DMS53 (cell line): Measurements from ENCODE around the gene CXCR6.

ENCODE experiments used
- DNase-seq: peaks from one replicate; lab custom pipeline; 2025; lab: John Stamatoyannopoulos, UW

Gene CXCR6

DNA sequence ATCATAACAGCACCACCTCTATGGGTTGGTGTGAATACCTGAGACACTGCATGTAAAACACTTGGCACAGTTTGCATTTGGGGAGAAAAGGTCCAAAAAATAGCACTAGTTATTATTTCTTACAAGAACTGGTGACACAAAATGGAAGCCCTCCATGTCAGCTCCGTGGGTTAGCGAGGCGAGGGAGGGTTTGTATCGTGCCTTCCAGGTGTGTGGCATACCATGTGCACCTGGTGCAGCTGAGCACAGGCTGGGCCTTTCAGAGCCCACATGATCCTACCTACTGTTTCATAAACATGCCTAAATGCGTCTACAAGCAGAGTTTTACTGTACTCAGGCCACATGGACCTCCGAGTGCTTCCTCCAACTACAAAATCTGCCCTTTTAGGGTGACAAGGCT lies 5.6 kb downstream of the CXCR6 start:
- DNase-seq, result no peak

DNA sequence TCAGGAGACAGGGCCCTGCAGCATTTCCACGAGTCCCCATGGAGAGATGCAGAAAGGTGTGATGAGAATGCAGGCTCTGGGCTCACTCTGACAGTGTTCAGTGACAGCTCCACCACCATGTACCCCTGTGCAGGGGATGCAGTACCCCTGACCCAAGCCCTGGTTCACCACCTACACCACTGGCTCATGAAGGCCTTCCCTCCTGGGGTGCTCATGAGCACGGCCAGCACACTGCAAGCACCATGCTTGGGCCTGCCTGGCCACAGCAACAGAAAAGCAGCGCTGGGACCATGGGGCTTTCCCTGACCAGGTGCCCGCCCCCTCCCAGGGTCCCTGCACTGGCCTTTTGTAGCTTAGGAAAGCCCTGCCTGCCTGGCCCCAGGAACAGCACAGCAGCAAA lies 6.2 kb downstream of the CXCR6 start:
- DNase-seq, result no peak

DNA sequence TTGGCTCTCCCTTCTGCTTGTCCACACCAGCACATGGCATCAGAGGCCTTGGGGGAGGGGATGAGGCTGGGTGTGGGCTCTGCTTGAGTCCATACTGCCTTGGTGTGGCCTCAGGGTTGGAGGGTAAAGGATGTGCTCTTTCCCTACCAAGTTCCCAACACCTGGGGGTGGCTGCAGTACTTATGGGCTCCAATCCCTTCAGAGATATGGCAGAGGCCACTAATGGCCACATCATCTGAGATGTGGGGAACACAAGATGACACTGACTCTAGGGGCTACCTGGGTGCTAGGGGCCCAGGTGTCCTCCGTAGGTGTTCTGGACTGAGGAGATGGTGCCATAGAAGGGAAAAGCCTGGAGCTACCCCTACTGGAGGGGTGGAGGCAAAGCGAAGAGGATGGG lies 6.9 kb downstream of the CXCR6 start:
- DNase-seq, result no peak

DNA sequence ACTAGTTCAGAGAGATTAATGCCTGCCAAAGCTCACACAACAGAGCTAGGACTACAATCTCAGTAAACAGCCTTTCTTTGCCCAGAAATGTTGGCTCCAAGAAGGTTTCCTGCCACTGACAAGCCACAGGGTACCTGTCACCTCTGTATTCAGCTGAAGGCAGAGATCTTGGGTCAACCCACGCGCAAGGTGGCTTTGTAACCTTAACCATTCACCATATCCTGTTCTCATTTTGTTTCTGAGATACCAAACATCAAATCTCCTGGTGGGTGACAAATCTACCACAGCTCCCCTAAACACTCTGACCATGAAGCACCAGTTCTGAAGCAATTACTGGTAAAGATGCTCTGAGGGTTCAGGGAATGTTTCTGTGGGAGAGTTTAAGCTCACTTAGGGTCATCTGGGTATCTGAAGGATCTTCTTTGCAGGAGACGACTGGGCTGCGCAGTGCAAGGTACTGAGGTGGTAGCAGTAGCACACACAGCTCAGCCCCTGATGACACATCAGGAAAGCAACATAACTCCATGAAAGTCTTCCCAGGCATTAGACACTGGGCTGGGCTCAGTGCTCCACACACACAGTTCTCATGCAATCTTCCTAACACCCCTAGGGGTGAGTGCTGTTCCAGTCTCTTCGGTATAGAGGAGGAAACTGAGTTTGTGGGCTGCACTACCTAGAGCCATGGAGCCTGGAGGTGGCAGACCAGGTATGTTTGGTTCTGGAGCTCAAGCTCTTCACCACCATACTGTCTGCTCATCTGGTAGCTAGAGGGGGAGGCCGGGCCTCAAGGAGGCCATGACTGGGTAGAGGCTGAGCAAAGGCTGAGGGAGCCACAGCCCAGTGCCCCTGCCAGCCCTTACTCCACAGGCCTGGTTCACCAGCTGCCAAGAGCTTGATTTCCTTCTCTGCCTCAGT lies 7.7 kb downstream of the CXCR6 start:
- no peak for DNase-seq

DNA sequence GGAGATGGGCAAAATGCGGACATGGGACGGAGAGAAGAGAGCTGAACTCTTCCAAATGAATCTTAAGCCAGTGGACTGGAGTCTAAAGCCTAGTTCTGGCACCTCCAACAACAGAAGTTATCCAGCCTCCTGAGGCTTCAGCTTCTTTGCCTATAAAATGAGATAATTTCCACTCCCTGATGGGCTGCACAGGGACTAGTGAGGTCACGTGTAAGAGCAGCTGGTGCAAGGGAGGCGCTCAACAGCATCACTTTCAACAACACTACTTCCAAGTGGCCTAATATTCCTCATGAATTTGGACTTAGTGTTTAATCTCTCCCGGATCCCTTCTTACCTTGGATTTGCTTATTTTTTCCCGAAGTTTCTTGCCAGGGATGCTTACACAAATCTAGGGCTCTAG lies 8.7 kb downstream of the CXCR6 start:
- DNase-seq, result no peak

DNA sequence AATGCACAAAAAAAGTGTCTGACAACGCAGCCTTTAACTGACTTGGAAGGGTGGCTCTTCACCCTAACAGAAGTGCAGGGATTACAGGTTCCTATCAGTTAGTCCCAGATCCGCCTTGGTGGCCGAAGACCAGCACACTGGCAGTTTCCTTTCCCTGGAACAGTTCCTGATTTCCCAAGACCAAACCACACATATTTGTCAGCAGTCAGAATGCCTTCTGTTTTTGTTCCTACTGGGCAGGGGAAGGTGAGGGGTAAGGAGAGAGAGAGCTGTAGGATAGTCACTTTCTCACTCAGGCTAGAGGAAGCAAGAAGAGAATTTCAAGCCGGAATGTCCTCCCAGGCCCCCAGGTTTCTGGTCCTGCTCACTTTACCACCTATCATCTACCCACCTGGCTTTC lies 9.2 kb downstream of the CXCR6 start:
- no peak for DNase-seq

DNA sequence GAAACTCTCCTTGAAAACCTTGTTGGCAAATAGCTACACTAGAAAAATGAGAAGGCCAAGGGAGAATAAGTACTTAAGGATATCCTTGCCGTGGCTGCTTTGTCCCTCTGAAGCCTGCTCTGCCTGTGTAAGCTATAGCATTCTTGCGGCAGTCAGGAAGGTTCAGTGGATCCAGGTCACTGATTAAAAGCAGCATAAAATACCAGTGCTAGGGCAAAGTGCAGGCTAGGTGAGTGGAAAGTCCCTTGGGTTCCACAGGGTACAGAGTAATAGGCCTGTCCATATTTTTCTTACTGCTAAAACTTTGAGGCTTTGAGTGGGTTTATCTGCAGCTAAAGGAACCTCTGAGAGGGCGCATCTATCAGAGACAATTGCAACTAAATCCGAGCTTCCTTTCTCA lies 10.3 kb downstream of the CXCR6 start:
- DNase-seq, result no peak

DNA sequence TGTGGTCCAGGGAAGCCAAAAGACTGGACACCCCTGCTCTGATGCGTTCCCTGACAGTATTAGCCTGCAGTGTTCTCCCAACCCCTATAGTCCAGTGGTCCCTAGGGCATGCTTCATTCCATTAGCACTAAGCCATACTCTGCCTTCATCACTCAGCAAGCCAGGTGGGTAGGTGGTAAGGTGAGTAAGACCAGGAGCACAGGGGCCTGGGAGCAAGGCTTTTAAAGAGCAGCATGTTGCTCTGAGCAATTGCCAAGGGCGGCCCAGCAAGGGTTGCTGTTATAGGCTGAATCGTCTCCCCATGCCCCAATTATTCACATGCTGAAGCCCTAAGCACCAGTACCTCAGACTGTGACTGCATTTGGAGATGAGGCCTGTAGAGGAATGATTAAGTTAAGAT lies 11.0 kb downstream of the CXCR6 start:
- no peak for DNase-seq

DNA sequence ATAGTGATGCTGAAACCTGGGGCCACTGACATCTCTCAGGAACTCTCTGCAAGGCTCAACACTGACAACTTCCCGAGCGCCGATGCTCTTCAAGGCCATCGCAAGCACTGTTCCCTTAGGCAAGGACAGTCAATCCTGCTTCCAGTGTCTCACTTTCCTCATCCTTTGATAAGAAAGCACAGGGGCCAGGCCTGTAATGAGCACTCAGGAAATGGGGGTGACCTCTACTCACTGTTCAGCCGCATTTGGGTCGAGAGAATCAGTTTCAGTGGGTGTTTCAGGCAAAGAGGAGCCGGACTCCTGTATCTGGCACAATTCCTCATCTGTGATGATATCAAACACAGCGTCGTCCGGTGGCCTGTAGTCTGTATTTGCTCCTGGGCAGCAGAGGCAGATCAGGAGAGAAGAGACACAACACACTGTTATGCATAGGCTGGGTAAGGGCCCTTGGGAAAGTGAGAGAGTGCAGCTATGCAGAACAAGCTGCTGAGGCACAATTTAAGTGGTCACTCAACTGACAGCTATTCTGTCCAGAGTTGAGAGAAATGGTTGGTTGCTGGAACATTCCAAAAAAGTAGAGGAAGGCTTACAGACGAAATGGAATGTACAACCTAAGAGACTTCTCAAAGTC lies 11.9 kb downstream of the CXCR6 start:
- no peak for DNase-seq

DNA sequence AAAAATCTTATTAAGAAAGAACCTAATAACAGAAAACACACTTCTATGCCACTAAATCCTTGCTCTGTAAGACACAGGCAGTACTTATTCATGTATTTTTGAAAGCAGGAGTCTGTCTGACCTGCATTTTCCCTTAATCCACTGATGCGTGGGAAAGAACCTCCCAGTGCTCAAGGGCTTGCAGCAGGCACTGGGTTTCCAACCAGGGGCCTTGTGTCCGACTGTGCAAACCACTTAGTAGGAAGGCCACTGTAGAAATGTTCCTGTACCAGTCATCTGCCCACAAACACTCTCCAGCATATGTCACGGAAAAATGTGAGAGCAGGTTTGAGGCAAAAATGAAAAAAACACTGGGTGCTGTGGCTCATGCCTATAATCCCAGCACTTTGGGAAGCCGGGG lies 12.4 kb downstream of the CXCR6 start:
- DNase-seq, result no peak

DNA sequence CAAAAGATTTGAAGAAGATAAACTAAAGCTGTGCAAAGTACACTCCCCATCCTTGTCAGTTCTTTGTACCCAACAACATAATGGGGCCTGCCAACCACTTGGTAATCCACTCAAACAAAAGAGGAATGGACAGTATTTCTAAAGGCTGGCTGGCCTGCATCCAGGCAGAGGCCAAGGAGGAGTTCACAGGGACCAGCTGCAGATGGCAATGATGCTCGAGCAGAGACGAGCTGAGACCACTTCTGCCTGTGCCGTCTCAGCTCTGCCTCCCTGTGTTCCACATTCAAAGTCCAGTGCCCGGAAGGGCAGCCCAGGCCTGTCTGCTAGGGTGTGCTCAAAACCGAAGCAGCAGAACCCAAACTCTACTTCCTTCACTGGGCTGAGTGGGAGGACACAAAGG lies 14.3 kb downstream of the CXCR6 start:
- no peak for DNase-seq

DNA sequence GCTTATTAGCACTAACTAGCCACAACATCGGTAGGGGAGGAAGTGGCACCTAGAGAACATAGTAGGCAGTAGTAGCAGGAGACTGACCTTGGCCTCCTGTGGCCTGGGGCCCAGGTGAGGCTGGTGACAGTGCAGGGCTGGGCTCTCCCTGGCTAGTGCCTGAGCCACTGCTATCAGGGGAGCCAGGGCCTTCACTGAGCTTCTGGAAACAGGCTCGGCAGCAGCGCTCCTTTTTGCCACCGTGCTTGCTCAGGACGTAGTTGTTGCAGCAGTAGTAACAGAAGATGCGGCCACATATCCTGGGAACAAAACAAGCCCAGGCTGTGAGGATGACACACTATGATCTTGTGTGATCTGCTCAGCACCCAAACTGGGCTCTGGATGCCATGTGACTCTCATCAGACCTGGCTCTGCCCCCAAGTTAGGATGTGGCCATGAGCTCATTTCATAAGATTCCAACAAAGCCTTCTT lies 15.1 kb downstream of the CXCR6 start:
- no peak for DNase-seq

DNA sequence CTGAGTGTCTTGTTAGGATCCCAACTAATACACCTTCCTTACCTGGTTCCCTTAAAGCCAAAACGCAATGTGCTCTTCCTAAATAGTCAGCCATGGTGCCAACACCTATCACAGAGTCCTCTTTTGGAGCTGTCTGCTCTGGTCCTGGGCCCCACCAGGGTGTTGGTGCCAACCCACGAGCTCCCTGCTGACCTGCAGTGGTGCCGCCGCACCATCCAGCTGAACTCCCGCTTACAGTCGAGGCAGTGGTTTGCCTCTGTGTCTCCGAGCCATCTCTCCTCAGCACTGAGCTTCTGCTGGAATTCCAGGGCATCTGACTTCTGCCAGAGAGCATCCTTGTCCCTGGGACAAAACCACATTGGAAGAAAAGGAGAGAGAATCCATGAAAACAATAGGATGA lies 15.9 kb downstream of the CXCR6 start:
- DNase-seq, result no peak

DNA sequence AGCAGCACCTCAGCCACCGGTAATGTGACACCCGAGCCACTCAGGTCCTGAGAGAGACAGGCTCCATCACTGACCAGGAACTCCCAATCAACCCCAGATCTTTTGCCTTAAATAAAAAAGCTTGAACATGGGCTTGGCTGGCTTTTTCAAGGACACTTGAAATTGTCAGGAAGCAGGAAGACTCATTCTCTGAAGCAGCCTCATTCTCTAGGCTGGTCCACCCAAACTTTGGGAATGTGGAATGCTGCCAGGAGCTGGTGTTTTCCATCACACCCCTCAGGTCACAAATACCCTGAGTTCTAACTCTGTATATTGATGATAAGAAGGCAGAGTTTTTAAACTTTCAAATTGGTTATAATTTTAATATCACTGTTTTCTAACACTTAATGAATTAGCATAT lies 17.0 kb downstream of the CXCR6 start:
- no peak for DNase-seq

DNA sequence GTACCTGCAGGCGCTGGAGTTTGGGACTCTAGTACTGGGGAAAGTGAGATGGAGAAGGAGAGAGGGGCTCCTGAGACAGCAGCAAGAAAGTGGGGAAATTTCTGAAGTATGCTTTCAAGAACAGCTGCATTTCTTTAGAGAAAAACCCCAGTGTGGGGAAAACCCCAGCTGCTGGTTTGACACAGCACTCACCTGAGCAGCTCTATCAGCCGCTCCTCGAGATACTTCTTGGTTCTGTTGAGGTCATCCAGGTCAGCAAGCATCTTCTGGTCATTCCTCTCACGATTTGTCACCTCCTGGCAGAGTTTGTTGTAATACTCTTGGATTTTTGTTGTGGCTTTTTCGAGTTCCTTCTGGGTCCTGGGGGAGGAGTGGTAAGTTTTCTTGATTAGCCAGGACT lies 18.8 kb downstream of the CXCR6 start:
- DNase-seq, result no peak

DNA sequence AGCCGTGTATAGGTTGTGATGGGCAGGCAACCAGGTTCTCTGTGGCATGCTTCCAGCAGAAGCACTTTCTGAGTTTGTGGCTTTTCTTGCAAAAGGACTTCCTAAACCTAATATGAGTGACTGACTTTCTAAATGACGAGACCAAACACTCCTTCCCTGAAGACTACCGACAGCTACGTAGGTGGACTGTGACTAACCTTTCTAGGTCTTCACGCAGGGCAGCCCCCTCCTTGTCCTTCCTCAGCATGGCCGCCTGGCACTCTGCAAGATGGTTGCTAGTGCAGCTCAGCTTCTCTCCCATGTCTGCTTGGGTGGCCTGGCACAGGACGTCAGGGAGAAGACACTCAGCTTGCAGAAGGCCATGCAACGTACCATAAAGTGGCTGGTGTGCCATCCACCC lies 20.9 kb downstream of the CXCR6 start:
- no peak for DNase-seq

DNA sequence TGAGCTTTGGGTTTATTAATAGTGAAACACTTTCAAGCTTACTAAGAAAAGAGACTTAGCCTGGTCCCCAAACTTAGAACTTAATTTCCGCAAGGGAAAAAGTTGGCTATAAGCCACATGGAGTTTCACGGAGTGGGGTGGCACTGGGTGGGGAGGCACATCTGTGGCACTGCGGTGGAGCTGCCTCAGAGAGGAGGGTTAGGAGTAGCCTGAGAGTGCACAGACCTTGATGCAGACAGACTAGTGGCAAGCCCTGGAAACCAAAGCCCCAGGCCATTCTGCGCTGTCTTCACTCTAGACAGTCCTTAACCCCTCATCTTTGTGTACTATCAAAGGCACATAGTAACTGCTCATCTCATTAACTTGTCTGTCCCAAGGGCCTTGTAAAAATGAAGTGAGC lies 22.0 kb downstream of the CXCR6 start:
- DNase-seq, result no peak

DNA sequence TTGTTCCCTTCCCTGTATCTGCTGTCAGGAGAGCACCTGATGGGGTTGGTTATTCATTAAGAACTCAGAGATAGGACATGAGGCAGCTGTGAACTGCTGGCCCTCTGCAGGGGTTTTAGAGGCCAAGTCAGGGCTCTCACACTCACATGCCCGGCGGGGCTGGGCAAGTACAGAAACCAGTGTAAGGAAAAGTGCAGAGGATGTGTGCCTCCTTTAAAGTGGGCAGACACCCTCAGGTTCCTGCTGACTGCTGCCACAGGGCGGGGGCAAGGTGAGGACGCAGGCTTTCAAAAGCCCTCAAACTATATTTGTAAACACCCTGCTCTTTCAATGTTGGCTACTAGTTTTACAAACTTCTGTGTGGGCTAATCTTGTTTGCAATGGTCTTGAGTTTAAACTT lies 22.4 kb downstream of the CXCR6 start:
- DNase-seq, result no peak

DNA sequence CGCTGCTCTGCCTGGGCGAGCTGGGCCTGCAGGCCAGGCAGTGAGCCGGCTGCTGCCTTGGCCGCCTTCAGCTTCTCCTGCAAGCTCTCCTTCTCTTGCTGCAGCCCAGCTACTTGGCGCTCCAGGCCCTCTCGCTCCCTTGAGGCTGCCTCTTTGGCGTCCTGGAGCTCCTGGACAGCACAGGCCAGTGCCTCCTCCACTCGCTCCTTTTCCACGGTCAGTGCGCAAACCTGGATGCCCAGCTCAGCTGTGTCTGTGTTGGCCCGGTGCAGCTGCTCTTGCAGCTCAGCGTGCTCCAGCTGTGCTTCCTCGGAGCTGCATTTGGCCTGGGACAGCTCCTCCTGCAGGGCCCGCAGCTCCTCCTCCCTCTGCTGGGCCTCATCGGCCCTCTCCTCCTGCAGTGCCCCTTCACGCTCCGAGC lies 23.1 kb downstream of the CXCR6 start:
- no peak for DNase-seq

DNA sequence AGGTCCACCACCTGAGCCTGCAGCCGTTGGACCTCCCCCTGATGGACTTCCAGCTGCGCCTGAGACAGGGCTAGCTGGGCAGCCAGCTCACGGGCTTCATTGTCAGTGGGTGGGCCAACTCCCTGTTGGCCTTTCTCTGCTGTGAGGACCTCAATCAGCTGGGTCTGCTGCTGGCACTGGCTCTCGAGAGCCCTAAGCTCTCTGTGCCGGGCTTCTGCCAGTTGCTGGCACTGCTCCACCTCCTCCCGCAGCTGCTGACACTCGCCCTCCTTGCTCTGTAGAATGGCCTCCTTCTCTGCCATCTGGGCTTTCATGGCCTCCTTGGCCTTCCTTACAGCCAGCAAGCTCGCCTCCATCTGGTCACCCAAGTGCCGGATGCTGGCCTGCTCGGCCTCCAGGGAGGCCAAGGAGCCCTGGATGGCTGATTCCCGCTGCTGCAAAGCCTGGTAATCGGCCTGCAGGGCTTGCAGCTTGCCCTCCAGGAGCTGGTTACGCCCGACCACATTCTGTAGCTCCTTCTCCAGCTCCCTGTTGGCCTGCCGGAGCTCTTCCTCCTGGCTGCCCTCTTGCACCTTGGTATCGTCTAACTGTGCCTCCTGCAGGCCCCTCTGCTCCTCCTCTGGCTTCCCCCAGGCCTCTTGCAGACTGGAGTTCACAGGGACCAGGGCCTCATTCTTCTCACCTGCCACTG lies 23.8 kb downstream of the CXCR6 start:
- DNase-seq, result no peak

DNA sequence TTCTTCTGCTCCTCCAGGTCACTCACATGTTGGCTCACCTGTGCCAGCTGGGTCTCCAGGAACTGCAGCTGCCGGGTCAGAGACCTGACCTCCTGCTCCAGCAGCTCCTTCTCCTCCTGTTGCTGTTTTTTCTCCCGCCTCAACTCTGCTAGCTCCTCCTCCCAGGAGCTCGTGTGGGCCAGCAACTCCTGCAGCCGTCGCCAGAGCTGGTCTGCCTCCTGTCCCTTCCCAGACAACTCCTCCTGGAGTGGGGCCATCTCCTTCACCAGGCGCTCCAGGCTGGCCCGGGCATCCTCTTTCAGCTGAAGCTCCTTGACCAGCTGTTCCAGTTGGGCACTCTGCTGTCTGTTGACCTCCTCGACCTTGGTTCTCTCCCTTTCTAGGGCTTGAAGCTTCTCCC lies 24.5 kb downstream of the CXCR6 start:
- no peak for DNase-seq

DNA sequence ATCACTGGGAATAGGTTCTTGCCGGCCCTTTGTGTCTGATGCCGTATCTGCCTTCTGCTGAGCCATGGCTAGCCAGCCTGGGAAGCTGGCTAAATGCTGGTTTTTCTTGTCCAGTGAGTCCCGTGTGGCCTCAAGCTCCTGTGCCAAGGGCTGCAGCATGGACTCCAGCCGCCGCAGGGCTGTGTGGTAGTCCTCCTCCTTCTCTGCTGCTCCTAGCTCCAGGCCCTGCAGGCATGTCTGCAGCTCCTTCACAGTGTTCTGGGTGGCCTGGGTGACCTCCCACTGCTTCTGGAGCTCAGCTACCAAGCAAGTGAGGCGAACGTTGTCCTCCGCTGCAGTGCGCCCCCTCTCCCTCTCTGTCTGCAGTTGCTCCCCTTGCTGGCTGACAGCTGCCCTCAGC lies 24.9 kb downstream of the CXCR6 start:
- no peak for DNase-seq

DNA sequence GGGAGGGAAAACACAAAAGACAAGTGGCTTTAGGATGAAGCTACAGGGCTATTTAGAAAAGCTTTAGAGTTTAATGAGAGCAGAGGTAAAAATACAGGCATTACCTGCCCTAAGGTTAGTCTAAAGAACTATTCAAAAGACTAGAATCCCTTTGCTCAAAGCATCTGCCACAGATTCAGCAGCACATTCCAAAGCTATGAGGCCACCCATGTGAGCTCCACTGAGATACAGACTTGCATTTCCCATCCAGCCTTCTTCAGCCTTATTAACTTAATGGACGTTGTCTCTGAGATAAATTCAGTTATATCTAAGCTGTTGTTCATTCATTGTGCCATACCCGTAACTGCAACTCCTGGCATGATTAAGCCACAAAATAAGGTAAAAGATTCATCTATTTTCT lies 25.4 kb downstream of the CXCR6 start:
- DNase-seq, result no peak
